ENCODE data around the gene SIN3A. TPM values are rescaled to one million over a fixed set of nuclear protein-coding genes. Genes with fewer than 3 reads are reported as not detected.
"Not testable (repeated sequence)": the region's sequence is repeated elsewhere in the genome, so short reads cannot be mapped to it uniquely, and the experiment has no call there.

Gene SIN3A
- 22.8 and 29.7 TPM in 2 replicates for total RNA-seq (2014; rRNA removed; shearing (Covaris generic))

DNA sequence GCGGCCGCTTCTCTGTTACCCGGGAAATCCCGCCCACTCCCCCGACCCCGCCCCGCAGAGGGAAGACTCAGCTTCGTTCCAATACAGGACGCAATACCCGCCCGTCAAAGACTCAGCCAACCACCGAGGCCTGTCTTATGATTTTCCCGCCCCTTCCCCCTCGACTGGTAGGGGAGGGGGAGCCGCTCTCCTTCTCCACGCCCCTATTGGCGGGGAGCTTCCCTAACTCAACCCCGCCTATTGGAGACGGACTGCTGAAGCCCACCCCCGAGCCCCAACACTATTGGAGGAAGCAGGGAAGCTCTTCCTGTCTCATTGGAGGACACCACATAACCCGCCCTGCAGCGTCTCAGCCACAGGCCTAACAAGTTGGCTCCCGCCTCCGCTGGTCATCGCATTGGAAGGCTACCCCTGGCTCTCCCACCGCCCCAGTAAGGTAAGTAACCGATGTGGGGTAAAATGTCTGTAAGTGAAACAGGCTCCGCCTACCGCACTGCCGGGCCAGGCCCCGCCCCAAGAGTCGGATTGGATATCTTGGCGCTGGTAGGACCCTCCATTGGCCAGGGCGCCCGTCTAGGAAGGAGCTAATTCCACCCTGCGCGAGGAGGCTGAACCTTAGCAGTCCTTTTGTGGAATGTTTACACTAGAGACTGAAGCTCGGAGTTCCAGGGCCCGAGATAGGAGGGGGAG, at the start of gene SIN3A:
Gene SIN3A (minus strand): TSS at position 17 of the 690 bp plus-strand sequence. CDS start 21,315 bp downstream, outside the sequence.
- peak; percentile 100 for DNase-seq (ENCODE audit: low read depth)

DNA sequence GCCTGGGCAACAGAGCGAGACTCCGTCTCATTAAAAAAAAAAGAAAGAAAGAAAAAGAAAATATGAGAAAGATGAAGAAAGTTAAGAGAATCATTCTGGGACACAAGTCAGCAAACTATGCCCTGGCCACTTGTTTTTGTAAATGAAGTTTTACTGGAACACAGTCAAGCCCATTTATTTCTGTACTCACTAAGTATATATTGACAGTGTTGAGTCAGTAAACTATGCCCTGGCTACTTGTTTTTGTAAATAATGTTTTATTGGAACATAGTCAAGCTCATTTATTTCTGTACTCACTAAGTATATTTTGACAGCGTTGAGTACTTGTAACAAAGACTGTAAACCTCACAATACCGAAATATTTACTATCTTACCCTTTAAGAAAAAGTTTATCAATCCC, 42.2 kb upstream of the SIN3A start:
- no peak for DNase-seq (ENCODE audit: low read depth)

DNA sequence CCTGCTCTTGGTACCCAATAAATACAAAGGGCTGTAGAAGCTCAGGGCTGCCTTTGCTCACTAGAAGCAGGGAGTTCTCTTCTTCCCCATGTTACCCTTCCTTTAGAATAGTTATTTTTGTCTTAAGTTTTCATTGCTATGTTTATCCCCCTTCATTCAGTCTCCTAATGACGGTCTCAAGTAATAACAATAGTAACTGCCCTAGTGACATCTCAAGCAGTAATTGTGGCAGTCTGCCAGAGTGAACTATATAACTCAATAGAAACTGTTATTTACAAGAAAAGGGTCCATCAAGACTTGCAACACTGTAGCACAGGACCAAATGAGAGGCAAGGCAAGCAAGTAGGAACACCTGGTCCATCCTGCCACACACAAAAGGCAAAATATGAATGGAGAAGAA, 32.5 kb upstream of the SIN3A start:
- DNase-seq (ENCODE audit: low read depth): no peak

GRCh38 chr15:75483556-75483955, 32.1 kb upstream of the SIN3A start:
- not testable (repeated sequence) for DNase-seq (ENCODE audit: low read depth)

- no peak for DNase-seq (ENCODE audit: low read depth)
These were observed 31.6 kb upstream of the SIN3A start for GRCh38 chr15:75483106-75483505.

DNA sequence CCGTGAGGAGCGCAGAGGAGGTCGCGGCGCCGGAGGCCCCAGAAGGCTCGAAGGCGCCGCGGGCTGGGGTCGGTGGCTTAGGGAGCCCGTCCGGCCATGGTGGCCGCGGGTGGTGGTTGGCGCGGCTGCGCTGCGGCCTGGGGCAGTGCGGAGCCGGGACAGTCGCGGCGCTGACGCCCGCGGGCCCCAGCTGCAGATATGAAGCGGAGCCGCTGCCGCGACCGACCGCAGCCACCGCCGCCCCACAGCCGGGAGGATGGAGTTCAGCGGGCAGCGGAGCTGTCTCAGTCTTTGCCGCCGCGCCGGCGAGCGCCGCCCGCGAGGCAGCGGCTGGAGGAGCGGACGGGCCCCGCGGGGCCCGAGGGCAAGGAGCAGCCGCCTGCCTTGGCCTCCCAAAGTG, 29.0 kb upstream of the SIN3A start:
- DNase-seq (ENCODE audit: low read depth): not testable (repeated sequence)

GRCh38 chr15:75479670-75480069, 28.2 kb upstream of the SIN3A start:
- no peak for DNase-seq (ENCODE audit: low read depth)

- not testable (repeated sequence) for DNase-seq (ENCODE audit: low read depth)
These were observed 25.6 kb upstream of the SIN3A start for GRCh38 chr15:75477094-75477493.

DNA sequence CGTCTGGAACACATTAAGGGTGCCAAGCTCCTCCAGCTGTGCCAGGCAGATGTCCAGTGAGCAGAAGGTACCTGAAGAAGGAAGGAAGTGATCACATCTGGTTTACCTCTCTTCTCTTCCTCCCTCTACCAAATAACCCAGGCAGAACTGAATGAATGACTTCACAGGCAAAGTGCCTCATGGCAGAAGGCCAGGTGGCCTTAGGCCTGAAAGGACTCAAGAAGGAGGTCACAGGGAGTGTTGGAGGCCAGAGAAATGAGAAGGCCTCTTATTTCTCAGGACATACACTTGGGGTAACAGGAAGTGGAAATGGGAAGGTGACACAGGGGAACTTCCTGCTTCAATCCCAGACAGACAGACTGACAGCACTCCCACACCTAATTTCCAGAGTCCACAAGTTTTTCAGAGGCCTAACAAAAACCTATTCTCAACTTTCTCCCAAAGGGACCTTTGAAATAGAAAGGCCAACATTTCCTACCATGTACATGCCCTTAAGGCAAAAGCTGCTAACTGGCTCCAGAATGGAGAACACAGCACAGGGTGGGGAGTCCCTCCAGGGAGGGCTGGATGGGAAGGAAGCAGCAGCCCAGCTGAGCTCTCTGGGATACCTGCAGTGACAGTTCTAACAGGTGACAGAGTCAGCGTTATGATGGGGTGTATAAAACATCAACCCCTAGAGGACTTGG, 17.6 kb upstream of the SIN3A start:
- DNase-seq (ENCODE audit: low read depth): no peak

DNA sequence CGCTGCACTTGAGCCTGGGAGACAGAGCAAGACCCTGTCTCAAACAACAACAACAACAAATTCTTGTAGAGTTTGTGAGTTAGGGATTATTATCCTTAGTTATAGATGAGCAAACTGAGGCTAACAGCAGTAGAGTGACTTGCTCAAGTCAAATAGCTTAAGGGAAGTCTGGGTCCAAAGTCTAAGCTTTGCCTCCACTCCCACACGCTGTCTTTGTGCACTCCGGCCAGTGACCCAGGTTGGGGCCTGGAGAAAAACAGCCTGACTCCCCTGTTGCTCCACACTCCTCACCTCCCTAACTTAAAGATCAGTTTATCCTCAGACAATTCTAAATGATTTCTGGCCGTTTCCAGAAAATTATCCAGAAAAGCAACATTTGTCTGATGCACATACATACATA, 9.2 kb upstream of the SIN3A start:
- no peak for DNase-seq (ENCODE audit: low read depth)

DNA sequence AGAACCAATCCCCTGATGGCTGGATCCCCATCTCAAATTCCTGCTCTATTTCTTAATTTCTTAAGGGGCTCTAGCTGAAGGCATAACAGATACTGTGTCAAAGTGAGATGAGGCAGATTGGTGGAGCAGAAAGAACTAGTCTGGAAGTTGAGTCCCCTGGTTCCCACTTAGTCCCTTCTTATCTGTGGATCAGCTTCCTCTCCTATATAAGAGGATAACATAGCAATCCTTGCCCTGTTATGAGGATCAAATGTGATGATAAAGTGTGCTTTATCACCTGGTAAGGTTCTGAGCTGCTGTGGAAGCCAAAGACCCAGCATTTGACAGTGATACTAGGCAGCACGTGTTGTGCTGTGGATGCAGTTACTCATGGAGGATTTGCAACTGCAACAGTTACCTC, 8.1 kb upstream of the SIN3A start:
- no peak for DNase-seq (ENCODE audit: low read depth)

- DNase-seq (ENCODE audit: low read depth): no peak
These were observed 5.2 kb upstream of the SIN3A start for GRCh38 chr15:75456710-75457109.

DNA sequence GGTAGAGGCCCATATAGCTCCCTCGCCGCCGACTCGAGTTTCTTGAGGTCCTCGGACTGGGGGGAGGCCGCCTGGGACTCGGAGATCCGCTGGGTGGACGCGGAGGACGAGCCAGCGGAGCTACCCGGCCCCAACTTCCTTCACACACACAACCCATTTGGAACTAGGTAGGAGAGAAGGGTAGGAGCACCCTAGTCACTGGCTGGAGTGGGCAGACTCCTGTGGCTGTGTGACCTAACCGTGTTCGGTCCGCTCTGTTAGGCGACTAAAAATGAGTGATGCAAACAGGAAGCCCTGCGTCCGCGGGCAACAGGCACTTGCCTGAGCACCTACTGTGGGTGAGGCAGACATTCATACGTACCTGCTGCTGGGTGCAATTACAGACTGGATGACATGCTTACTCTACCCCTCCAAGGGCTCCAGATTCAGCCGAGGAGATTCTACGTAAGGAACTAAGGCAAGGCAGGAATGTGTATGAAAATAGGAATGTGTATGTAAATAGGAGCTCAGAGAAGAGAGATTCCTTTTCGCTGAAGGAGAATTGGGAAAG, 4.6 kb upstream of the SIN3A start:
- peak; percentile 56 for DNase-seq (ENCODE audit: low read depth)

GRCh38 chr15:75455424-75455981, 4.0 kb upstream of the SIN3A start:
- DNase-seq (ENCODE audit: low read depth): peak; percentile 80

DNA sequence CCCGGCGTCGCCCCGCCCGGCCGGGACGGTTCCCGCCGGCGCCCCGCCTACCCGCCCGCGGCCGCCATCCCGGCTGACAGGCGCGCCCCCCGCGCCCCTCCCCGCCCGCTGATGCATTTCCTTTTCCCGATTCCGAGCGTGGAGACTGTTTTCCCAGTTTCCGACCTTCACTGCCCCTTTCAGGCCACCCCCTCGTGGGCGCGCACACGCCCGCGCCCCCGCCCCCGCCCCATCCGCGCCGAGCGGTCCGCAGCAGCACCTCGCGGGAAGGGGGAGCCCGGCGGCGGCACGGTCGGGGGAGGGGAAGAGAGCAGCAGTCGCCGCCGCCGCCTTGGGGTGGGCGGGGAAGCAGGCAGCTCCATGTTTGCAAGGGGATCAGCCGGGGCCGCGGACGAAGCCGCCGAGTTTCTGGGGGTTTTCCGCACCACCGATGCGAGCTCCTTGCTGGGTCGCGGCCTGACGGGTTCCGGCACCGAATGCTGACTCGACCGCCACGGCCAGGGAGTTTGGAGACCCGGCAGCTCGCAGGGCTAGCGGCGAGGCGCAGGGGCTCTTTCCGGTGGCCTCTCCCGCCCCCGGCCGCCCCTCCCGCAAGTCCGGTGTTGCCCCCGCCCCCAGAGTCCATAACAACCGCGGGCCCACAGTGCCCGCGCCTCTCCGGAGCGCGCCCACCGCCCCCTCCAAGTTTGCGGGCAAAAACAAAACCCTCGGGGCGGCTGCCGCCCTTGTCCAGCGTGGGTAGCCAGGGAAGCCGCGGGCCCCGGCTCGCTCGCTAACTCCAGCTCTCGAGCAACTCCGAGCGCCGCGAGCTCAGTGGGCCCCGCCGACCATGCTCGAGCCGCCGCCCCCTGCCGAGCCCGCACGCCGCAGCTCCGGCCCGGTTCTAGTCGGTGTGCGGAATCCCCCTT, 3.2 kb upstream of the SIN3A start:
- DNase-seq (ENCODE audit: low read depth): peak; percentile 37

DNA sequence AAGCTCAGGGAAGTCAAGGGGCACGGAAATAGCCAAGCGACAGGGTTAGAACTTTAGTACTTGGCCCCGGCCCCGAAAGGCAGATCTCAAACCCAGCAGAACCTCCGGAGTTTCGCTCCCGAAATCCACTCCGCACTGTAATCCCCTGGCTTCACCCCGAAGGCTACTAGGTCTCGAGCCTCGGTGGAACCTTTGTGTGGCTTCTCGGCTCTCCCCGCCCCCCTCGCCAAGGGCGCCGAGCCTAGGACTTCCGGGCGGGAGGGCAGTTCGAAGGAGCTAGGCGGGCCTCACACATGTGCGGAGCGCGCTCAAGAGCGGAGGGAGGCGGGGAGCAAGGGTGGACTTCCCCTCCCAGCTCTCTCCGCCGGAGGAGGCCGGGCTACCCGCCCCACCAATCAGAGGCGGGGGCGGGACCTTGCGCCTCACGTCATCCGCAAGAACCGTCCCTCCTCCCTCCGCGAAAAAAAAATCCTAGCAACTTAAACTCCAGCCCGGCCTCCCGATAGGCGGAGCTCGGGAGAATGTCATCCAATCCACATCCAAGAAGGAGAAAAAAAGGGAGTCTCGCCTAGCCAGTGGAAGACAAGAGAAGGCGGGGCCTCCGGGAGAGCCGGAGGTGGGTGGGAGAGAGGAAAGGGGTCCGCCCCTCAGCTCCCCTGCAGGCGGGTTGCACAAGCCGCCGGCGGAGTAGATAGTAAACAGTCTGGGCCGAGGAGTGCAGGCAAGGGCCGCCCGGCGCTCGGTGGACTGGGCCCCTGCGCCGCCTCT, 2.4 kb upstream of the SIN3A start:
- peak; percentile 100 for DNase-seq (ENCODE audit: low read depth)

- DNase-seq (ENCODE audit: low read depth): peak; percentile 40
These were observed 1.6 kb upstream of the SIN3A start for GRCh38 chr15:75452865-75453702.

GRCh38 chr15:75452364-75452864, 924 bp upstream of the SIN3A start:
- peak; percentile 85 for DNase-seq (ENCODE audit: low read depth)

- DNase-seq (ENCODE audit: low read depth): no peak
These were observed 252 bp downstream of the SIN3A start for GRCh38 chr15:75451202-75451673.

All from RPMI7951 (cell line).